GM12801 (cell line): Measurements from ENCODE around the gene LRRK2.

ENCODE experiments used
- TF ChIP-seq, protein P1 (sequence below): IDR thresholded peaks from one replicate; pipeline ENCODE4 v1.5.1; 2011; ENCODE audit warnings: control low read depth; ENCODE audit not compliant: insufficient read length; ENCODE audit errors: extremely low read depth

LRRK2 gene

DNA sequence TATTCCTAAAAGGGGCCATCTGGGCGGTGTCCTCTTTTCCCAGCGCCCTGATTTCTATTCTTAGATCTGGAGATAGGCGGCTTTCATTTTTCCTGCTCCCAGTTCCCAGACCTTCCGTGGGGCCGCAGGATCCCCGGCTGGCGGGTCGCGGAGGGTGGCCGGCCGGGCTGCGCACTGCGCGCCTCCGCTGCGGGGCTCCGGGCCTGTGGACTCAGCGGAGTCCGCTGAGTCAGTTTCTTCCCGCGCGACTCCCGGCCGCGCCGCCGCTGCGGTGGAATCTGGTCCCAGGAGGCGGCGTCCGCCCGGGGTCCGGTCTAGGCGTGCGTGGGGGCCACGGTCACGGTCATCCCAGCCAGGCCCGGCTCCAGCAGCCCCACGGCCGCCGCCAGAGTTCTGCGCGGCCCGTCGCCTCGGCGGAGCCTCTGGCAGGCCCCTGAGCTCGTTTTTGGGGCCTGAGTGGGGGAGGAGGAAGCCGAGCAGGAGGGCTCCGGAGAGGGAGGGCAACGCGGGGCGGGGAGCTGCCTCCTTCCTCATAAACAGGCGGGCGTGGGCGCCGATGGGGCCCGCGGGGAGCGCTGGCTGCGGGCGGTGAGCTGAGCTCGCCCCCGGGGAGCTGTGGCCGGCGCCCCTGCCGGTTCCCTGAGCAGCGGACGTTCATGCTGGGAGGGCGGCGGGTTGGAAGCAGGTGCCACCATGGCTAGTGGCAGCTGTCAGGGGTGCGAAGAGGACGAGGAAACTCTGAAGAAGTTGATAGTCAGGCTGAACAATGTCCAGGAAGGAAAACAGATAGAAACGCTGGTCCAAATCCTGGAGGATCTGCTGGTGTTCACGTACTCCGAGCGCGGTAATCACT is at the start of gene LRRK2:
LRRK2 (plus strand) TSS at position 559 of the 853 bp plus-strand sequence; CDS start at position 694, 135 bp downstream.
- TF ChIP-seq, protein P1, sequence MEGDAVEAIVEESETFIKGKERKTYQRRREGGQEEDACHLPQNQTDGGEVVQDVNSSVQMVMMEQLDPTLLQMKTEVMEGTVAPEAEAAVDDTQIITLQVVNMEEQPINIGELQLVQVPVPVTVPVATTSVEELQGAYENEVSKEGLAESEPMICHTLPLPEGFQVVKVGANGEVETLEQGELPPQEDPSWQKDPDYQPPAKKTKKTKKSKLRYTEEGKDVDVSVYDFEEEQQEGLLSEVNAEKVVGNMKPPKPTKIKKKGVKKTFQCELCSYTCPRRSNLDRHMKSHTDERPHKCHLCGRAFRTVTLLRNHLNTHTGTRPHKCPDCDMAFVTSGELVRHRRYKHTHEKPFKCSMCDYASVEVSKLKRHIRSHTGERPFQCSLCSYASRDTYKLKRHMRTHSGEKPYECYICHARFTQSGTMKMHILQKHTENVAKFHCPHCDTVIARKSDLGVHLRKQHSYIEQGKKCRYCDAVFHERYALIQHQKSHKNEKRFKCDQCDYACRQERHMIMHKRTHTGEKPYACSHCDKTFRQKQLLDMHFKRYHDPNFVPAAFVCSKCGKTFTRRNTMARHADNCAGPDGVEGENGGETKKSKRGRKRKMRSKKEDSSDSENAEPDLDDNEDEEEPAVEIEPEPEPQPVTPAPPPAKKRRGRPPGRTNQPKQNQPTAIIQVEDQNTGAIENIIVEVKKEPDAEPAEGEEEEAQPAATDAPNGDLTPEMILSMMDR: no peak

DNA sequence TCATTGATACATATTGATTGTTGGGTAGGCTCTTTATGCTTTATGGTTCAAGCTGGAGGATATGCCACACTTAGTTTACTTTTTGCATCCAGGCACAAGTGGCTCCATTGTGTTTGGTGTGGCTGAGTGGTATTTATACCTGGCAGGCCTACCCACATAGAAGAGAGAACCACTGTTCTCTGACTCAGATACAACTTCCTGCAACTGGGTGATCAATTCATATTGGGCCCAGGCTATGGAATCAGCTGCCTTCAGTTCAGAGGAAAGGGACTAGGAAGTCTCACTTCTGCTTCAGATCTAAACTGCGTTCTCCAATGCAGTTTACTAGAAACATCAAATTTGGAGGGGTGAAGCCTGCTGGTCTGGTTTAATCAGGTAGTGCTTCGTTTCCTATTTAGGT is 49.8 kb upstream of the LRRK2 start:
- TF ChIP-seq, protein P1: no peak

- TF ChIP-seq, protein P1: no peak
Observed at GRCh38 chr12:40175489-40175888, 49.3 kb upstream of the LRRK2 start.

- TF ChIP-seq, protein P1: no peak
Observed at GRCh38 chr12:40178701-40179100, 46.1 kb upstream of the LRRK2 start.

GRCh38 chr12:40181490-40181889 is 43.3 kb upstream of the LRRK2 start:
- TF ChIP-seq, protein P1: no peak

DNA sequence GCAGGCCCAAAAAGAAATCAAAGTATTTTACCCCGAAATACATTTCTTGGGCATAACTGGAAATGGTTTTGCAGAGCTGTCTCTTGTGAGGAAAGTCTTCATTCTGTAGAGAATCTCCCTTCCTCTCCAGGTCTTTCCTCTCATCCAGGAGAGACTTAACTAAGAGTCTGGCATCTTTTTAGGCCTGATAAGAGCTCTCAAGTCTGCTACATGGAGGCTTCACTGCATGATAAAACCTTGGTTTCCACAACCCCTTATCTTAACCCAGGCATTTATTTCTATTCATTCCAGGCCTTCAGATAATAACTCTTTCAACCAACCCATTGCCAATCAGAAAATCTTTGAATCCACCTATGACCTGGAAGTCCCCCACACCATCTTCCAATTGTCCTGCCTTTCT is 41.1 kb upstream of the LRRK2 start:
- TF ChIP-seq, protein P1: no peak

DNA sequence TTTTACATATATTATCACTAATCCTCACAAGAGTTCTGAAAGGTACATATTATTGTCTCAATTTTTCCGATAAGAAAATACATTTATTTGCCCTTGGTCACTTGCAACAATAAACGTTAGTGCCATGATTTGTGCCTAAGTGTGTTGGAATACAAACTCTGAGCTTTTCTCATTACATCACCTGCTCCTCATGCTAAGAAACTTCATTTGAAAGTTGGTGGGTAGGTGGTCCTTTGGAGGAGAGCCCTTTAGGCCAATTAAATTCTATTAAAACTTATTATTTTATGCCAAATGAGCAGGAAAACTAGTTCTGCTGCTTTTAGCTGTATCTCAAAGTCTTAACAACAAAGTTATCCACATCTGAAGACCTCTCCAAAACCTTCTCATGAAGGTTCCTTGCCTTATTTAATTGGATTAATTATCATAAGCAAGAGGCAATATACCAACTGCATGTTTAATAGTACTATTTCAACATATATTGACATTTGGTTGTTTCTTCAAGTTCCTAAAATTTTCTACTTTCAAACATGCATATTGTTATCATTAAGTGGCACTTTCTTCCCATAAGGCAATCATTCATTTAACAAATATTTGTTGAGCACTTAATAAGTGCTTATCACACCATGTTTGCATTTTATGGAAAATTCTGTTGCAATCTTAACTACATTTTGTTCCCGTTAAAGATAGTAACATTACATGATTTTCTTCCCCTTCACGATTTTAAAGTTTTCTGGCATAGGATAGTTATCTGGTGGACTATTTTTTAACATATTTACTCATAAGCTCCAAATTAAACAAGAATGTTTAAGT is 40.1 kb upstream of the LRRK2 start:
- TF ChIP-seq, protein P1: no peak
